Lower lobe of right lung (tissue), 2 donors: ENCODE results near the gene ARHGAP25. TPM values are rescaled to one million over a fixed set of nuclear protein-coding genes. Genes with fewer than 3 reads are reported as not detected.
A peak's percentile ranks its signal among the peaks of the same experiment; 100 is the strongest.

Experiments used
- ATAC-seq, 2 donors: fragments of 200-7000 bp; cut with Tn5 transposase; one replicate each; pipeline ENCODE4 v1.9.1; 2020 to 2022; ENCODE audit warnings: mild to moderate bottlenecking in 2 of 2, moderate library complexity in 2 of 2
- DNase-seq: peaks from one replicate; pipeline ENCODE4 v3.0.0-alpha.2; 2020
- H3K27ac ChIP-seq: fragments of 200-600 bp; one replicate; pipeline ENCODE4 v1.8.0; 2022
- H3K27me3 ChIP-seq: fragments of 200-600 bp; one replicate; pipeline ENCODE4 v1.8.0; 2022; ENCODE audit warnings: low read depth
- H3K36me3 ChIP-seq: fragments of 200-600 bp; one replicate; pipeline ENCODE4 v1.8.0; 2022; ENCODE audit warnings: mild to moderate bottlenecking
- H3K4me1 ChIP-seq: fragments of 200-600 bp; one replicate; pipeline ENCODE4 v1.8.0; 2022
- H3K4me3 ChIP-seq: fragments of 200-600 bp; one replicate; pipeline ENCODE4 v1.8.0; 2022; ENCODE audit warnings: mild to moderate bottlenecking
- H3K9me3 ChIP-seq: fragments of 200-600 bp; one replicate; pipeline ENCODE4 v1.8.0; 2022
- CTCF ChIP-seq: fragments of 200-600 bp; IDR thresholded peaks from one replicate; pipeline ENCODE4 v1.8.0; 2022; ENCODE audit warnings: antibody characterized with exemption, mild to moderate bottlenecking
- intact Hi-C: fragments of 100-400 bp; cut with DNase I; formaldehyde crosslinking; loops from one replicate; pipeline ENCODE4 v1.11.0; 2022
- total RNA-seq: library from RNA; stranded (reverse); fragmentation: NEBNext Ultra II Directional; extraction: Animal tissue kit (Norgen Biotek cat#: 25700); gene quantifications from one replicate; pipeline ENCODE4 v1.2.1, GENCODE V29; 2021
- donor health status: DM: no; HTN: yes; CAD: no; lungs with severe emphysema.

The ARHGAP25 gene
- total RNA-seq, 1 donor from 2014 or later: 48.5 TPM

GRCh38 chr2:68779595-68779994 lies 45.0 kb downstream of the ARHGAP25 start:
- DNase-seq (no peak), ATAC-seq (no peak)
- H3K9me3 ChIP-seq: no peaks in the 10 kb centered on the region
- H3K4me3 ChIP-seq: no peak overlapping the region
- H3K27me3 ChIP-seq: no peaks in the 10 kb centered on the region
- intact Hi-C loops: no loop called here
- peaks cover 25% of the 10 kb centered on the region for H3K36me3 ChIP-seq
- H3K27ac ChIP-seq: no peak overlapping the region
- TF ChIP-seq CTCF: no peak
- H3K4me1 ChIP-seq: peaks cover 33% of the 10 kb centered on the region

- peaks cover 58% of the 10 kb centered on the region for H3K36me3 ChIP-seq
- intact Hi-C loops: no loop called here
- peaks cover 36% of the 10 kb centered on the region for H3K4me1 ChIP-seq
- H3K27me3 ChIP-seq: no peaks in the 10 kb centered on the region
- H3K9me3 ChIP-seq: no peaks in the 10 kb centered on the region
- H3K27ac ChIP-seq: peak overlapping the region; percentile 9
- ATAC-seq: peak; percentile 33 to 54
- no peak for TF ChIP-seq CTCF
- DNase-seq: no peak
- H3K4me3 ChIP-seq: no peak overlapping the region
Measured at GRCh38 chr2:68784188-68784587, 49.6 kb downstream of the ARHGAP25 start.

- TF ChIP-seq CTCF: no peak
- Histone ChIP-seq H3K4me3 (no peak overlapping the region), H3K27me3 (no peaks in the 10 kb centered on the region), H3K36me3 (peaks cover 66% of the 10 kb centered on the region), H3K4me1 (peaks cover 29% of the 10 kb centered on the region), H3K27ac (peak overlapping the region; percentile 9), H3K9me3 (no peaks in the 10 kb centered on the region)
- ATAC-seq (peak; percentile 71 to 79), DNase-seq (no peak)
- intact Hi-C loops: no loop called here
Measured at GRCh38 chr2:68784915-68785314, 50.3 kb downstream of the ARHGAP25 start.

GRCh38 chr2:68787356-68787755 lies 52.7 kb downstream of the ARHGAP25 start:
- Histone ChIP-seq H3K4me1 (peaks cover 23% of the 10 kb centered on the region), H3K27ac (no peak overlapping the region), H3K9me3 (no peaks in the 10 kb centered on the region), H3K27me3 (no peaks in the 10 kb centered on the region), H3K4me3 (no peak overlapping the region), H3K36me3 (peaks cover 57% of the 10 kb centered on the region)
- no peak for TF ChIP-seq CTCF
- intact Hi-C loops: no loop called here
- no peak for DNase-seq
- ATAC-seq: no peak

GRCh38 chr2:68789603-68790002 lies 55.0 kb downstream of the ARHGAP25 start:
- no peaks in the 10 kb centered on the region for H3K9me3 ChIP-seq
- peaks cover 14% of the 10 kb centered on the region for H3K4me1 ChIP-seq
- H3K36me3 ChIP-seq: peaks cover 49% of the 10 kb centered on the region
- H3K27ac ChIP-seq: no peak overlapping the region
- no peak for TF ChIP-seq CTCF
- H3K27me3 ChIP-seq: no peaks in the 10 kb centered on the region
- H3K4me3 ChIP-seq: no peak overlapping the region
- no peak for DNase-seq
- no peak for ATAC-seq
- intact Hi-C loops: no loop called here

GRCh38 chr2:68790600-68790999 lies 56.0 kb downstream of the ARHGAP25 start:
- ATAC-seq: no peak
- TF ChIP-seq CTCF: no peak
- Histone ChIP-seq H3K27me3 (no peaks in the 10 kb centered on the region), H3K27ac (no peak overlapping the region), H3K4me3 (no peak overlapping the region), H3K9me3 (no peaks in the 10 kb centered on the region), H3K4me1 (peaks cover 16% of the 10 kb centered on the region), H3K36me3 (peaks cover 49% of the 10 kb centered on the region)
- DNase-seq: no peak
- intact Hi-C loops: no loop called here
